NCI-H510A (cell line): ENCODE data around the gene UQCRHL.

Experiments
- DNase-seq: peaks from one replicate; lab custom pipeline; 2025; lab: John Stamatoyannopoulos, UW

Gene UQCRHL

DNA sequence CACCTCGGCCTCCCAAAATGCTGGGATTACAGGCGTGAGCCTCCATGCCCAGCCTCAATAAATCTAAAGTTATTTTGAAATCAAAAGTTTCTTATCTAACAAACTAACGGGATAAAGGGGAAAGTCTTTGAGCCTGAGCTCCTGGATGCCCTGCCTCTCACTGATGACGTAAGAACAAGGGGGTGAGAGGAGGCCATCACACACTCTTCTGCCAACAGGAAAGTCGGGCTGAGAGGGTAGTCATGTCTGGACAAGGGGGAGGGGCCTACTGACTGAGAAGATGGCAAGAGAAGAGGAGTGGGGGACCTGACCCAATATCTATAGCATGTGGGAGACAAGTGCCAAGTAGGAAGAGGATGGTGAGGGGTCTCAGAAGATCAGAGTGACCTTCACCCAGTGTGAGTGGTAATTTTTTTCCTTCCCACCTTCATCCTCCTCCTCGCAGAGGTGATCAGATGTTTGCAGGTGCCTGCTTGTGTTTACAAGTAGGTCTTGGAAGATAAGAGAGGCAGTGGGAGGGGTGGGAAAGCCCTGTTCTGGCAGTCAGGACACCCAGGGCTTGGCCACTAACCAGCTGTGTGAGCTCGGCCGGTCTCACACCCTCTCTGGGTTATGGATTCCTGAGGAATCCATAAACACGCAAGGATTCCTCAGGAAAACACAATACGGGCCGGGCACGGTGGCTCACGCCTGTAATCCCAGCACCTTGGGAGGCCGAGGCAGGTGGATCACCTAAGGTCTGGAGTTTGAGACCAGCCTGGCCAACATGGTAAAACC is 9.6 kb downstream of the UQCRHL start:
- DNase-seq = no peak

DNA sequence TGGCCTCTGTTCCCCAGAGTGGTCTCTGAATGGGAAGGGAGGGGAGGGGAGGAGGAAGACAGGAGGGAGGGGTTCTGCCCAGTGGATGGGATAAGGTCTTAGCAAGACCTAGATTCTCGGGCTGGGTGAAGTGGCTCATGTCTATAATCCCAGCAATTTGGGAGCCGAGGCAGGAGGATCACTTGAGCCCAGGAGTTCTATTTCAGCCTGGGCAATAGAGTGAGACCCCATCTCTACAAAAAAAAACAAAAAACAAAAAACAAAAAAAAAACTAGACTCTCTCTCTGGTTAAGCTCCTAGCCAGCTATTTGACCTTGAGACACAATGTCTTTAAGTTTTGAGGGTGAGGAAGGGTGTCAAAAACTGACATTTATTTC is 11.4 kb downstream of the UQCRHL start:
- DNase-seq = no peak

DNA sequence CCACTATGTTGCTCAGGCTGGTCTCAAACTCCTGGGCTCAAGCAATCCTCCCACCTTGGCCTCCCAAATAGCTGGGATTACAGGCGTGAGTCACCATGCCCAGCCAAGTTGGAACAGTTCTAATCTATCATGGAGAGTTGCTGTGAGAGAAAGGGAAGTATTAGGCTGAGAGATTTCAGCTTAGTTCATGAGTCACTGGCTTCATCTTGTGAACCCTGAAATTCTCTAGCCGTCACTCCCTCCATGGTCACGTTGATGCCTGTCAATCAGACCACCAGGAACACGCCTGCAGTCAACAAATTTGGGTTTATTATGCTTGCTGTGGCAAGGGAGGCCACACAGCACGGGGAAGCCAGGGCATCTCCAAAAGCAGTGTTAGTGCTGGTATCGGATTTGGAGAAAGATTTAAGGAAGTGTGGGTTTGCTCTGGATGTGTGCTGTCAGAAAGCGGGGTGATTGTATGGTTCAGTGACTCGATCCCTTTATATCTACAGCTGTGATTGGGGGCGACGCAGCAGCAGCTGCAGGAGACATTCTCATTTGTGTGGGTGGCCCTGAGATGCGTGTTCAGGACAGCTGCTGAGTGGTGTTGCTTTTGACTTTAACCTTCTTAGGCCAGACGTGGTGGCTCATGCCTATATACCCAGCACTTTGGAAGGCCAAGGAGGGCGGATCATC is 18.7 kb downstream of the UQCRHL start:
- no peak for DNase-seq

DNA sequence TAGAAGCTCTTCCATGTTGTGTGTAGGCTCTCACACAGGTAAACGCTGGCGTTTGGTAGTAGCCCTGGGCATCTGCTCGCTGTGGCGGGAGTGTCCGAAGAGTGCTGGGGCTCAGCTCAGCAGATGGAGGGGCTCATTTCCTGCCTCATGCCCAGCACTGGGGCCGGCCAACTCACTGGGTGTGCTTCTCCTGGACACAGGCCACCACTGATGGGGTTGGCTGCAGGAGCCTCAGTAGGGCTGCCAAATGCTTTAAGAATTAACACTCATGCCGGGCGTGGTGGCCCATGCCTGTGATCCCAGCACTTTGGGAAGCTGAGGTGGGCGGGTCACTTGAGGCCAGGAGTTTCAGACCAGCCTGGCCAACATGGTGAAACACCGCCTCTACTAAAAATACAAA is 20.9 kb downstream of the UQCRHL start:
- DNase-seq = no peak

DNA sequence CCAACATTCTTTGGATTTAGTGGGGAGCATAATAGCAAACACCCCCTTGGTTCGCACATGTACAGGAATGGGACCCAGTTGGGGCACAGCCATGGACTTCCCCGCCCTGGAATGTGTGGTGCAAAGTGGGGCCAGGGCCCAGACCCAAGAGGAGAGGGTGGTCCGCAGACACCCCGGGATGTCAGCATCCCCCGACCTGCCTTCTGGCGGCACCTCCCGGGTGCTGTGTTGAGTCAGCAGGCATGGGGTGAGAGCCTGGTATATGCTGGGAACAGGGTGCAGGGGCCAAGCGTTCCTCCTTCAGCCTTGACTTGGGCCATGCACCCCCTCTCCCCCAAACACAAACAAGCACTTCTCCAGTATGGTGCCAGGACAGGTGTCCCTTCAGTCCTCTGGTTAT is 21.8 kb downstream of the UQCRHL start:
- DNase-seq = no peak

DNA sequence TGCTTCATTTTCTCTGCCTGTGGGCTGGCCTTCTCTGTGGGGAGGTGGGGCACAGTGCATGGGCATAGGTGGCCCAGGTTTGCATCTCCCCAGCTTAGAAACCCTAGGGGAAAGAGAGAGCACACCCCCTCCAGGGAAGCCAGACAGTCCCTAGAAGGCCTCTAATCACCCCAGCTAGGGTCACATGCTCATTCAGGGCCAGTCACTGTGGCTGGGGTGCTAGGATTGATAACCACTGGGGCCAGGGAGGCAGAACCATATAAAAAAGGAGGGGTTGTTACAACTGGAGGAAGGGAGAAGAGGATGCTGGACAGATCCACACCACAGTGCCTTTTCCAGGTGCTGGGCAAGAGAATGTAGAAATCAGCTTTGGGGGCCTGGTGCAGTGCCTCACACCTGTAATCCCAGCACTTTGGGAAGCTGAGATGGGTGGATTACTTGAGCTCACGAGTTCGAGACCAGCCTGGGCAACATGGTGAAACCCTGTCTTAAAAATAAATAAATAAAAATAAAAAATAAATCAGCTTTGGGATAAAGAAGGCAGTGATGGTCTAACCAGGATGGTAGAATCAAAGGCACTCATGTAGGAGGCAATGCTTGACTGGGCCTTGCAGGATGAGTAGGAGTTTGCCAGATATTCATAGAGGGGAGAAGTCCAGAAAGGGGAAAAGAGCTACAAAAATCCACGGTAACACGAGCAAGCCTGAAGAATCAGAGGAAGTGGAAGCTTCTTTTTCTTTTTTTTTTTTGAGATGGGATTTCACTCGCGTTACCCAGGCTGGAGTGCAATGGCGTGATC is 29.3 kb downstream of the UQCRHL start:
- no peak for DNase-seq

DNA sequence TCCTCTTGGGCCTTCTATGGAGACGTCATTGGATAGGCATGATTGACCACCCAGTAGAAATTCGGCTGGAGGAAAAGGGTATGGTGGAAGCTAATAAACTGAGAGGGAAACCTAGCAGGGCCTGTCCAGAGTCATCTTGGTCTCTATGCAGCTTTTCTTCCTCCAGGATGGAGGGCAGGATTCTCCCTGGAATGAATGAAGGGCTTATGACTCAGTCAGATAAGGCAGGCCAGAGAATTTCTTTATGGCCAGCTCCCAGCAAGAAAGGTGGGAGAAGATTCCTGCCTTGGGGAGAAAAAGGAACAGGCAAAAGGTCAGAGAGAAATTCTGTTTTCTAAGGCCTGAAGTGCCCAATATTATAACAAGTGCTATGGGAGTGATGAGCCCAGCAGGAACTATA is 31.7 kb downstream of the UQCRHL start:
- DNase-seq = no peak

DNA sequence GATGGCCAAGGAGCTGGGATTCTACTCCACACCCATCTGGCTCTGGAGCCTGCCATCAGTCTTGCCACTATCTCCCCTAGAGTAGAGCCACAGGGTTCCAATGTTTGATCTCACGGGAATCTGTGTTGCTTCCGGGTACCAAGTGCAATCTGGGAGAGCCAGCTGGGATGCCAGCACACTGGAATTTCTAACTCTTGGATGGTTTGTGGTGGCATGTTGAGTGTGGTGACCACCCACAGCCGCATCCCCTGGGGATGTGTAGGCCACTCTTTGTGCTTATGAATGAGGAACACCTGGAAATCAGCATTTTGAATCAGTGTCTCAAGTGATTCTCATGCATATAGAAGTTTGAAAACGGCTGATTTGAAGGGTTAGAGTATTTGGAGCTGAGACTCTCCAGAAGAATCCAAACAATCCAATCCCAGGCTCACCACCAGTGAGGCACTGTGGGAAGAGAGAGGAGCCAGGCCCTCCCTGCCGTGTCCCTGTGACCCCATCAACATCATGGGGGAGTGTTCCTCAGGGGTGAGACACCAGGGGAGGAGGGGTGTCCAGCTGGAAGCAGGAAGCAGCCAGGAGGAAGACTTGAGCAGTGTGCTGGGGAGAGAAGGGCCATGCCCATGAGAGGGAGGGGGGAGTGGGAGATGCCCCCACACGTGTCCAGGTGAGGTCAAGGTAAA is 35.5 kb downstream of the UQCRHL start:
- DNase-seq = no peak

DNA sequence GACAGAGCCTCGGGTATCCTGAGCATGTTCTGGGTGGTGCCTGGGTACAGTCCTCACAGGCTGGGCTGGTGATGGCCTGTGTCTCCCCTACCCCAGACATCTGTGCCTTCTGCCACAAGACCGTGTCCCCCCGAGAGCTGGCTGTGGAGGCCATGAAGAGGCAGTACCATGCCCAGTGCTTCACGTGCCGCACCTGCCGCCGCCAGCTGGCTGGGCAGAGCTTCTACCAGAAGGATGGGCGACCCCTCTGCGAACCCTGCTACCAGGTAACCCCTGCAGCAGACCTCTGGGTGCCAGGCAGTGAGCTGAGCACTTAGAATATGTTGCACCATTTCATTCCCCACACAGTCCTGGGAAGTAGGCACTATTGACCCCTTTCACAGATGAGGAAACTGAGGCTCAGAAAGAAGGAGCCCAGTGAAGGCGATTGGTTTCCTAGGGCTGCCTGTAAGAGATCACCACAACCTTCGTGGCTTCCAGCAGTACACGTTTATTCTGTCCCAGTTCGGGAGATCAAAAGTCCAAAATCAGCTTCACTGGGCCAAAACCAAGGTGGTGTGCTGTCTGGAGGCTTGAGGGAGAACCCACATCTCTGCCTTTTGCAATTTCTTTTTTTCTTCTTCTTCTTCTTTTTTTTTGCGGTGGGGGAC is 37.0 kb downstream of the UQCRHL start:
- no peak for DNase-seq

DNA sequence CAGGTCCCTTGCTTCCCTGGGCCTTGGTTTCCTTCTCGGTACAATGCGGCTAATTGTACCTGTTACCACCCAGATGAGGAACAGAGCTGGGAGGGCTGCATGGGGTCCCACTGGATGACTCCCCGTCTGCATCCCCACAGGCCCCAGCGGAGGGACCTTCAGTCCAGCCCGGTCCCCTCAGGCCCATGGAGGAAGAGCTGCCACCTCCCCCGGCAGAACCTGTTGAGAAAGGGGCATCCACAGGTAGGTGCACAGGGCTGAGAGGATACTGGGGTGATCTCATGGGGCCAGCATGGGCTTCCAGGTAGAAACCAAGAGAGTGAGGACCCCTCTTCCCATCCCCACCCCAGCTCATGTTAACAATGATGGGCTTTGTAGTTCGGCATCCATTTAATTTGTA is 39.1 kb downstream of the UQCRHL start:
- no peak for DNase-seq

DNA sequence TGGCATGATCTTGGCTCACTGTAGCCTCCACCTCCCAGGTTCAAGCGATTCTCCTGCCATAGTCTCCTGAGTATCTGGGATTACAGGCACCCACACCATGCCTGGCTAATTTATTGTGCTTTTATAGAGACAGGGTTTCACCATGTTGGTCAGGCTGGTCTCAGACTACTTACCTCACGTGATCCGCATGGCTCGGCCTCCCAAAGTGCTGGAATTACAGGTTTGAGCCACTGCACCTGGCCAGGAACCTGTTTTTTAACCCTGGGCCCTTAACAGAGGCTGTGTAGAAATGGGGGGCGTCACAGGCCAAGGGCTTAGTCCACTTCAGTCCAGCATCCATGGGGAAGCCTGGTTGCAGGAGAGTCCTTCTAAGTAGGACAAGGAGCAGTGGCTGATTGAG is 39.5 kb downstream of the UQCRHL start:
- no peak for DNase-seq

DNA sequence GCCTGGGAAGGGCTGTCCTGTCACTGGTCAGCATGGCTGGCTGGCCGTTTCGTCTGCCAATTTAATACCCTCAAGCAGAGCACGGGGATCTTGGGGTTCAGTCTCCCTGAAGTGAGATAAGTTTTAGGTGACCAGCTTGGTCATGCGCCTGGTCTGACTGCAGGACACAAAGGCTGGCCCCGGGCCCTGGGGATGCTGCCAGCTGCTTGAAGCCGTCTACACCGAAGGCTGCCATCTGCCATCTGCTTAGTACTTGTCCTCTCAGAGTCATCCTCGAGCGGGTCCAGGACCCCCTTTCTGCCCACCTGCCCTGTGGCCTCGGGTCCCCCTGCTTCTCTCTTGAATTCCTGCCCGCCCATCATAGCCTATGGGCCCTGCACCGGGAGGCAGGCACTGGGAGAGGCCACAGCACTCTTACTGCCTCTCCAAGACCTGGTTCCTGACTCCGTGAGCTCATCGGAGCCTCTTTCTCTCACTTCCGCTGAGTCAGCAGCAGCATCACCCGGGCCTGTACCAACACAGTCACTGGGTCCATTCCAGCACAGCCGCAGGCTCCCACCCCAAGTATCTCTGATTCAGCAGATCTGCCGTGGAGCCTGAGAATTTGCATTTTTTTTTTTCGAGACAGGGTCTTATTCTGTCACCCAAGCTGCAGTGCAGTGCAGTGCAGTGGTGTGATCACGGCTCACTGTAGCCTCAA is 41.8 kb downstream of the UQCRHL start:
- DNase-seq = no peak

DNA sequence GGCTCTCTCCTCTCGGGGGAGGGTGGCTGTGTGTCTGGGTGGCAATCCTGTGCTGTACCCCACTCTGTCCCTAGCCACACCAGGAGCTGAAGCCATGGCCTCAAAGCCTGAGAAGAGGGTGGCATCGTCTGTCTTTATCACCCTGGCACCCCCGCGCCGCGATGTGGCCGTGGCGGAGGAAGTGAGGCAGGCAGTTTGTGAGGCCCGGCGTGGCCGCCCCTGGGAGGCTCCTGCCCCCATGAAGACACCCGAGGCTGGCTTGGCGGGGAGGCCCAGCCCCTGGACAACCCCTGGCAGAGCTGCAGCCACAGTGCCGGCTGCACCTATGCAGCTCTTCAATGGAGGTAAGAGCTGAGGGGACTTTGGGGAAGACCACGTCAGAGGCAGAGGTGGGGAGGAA is 42.6 kb downstream of the UQCRHL start:
- DNase-seq = no peak

DNA sequence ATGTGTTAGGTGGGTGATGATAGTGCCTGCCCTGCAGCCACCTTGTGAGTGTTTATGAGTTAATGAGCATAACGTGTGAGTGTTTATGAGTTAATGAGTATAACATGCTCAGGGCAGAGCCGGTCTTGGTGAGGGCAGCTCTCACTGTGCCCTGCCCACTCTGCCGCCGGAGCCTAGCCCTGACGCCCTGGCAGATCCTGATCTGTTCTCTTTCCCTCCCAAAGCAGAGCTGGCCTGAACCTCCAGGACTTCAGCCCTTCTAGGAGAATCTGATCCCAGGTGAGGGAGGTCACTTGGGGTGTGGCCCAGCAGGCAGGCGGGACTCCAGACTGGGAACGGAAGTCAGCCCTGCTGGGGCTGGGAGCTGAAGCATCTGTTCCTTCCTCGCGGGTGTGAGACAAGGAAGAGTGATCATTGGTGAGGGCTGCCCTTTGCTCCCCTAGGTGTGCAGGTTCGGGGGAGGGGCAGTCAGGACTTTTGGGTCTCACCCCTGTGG is 43.1 kb downstream of the UQCRHL start:
- peak; percentile 48 for DNase-seq

DNA sequence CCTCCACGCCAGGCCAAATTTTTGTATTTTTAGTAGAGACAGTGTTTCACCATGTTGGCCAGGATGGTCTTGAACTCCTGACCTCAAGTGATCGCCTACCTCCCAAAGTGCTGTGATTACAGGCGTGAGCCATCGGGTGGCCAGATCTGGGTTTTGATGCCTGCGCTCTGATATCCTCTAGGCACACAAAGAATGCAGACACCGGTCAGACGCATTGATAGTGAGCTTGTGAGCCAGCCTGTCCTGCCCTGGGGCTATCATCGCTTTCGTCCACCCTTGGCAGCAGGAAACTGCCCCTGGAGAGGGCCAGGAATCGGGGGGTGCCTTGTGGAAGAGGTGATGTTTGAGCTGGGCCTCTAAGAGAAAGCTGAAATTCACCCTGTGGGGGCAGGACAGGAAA is 44.9 kb downstream of the UQCRHL start:
- DNase-seq = no peak

DNA sequence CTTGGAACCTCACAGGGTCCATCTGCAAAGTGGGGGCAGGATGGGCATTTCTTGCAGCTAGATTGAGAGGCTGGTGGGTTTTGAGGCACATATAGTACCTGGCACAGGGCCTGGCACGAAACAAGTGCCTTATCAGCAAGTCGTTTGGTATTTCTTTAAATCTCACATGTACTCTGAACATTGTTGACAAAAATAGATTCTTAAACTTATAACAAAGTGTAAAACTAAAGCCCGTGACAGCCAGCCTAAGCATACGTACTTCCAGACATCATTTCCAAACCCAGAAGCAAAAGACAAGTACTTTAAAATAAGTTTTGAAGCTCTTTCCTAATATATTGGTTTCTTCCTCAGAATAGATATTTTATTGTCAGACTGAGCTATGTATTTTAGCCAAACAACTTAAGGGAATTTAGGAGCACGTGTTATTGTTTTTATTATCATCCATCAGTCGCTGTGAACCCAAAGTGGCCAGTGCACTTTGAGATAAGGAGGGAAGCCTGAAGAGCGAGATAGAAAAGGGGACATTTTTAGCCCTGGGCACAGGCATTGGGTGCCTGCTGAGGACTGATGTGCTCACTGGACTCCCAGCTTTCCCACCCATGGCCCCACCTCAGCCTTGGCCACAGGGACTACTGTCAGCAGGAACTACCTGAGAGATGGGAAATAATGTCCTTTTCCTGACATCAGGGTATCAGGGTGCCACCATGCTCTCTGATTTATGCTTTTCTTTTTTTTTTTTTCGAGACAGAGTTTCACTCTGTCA is 45.9 kb downstream of the UQCRHL start:
- no peak for DNase-seq

DNA sequence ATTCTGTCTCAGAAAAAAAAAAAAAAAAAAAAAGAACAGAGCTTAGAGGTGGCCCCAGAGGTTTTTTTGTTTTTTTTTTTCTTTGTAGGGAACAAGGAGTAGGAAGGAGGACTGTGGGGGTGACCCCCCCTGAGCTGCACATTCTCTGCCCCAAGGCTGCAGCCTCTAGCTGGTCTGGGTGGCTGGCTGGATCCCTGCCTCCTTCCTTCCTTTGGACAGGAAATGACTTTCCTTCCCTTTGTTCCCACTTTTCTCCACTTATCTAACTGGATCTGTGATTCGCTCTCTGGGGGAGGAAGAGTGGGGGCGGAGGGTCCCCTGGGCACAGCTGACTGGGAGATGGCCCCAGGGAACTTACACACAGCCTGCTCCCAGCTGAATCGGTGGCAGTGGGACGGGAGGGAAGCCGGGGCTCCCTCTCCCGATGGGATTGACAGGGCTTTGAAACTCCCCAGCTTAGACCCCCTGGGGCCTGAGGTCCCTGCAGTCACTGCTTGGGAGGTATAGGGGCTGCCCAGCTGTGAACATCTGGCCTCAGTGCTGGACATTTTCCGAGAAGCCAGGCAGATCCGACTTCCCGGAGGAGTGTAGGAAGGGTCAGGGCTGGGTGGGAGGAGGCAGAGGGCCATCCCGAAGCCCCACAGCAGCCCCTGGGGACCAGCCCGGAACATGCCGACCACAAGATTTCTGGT is 46.8 kb downstream of the UQCRHL start:
- DNase-seq = no peak

DNA sequence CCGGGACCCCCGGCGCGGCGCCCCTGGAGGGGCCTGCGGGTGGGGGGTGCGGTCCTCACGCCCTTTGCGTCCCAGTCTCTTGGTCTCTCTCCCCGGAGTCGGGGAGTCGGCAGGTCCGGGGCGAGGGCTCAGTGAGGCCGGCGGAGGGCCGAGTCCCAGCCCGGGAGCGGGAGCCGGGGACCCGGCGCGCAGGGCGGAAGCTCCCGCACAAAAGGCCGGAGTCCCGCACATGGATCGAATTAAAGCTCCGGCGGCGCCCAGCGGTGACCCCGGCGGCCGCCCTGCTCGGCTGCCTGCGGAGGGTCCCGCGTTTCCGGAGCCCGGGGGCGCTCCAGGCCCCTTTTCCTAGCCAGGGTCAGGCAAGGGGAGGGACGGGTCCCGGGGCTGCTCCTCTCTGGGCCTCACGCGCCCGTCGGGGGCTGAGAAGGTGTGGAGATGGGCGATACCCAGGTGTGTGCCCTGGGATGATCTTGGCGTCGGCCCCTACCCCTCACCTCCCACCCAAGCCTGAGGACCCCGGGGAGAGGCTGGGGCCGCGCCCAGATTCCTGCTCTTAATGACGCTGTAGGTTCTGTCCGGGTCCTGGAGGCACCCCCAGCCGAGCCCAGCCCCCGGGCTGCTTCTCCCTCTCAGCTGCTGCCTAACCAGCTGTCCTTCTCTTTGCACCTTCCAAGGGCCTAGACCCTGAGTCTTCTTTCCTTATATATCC is 48.3 kb downstream of the UQCRHL start:
- DNase-seq = no peak

DNA sequence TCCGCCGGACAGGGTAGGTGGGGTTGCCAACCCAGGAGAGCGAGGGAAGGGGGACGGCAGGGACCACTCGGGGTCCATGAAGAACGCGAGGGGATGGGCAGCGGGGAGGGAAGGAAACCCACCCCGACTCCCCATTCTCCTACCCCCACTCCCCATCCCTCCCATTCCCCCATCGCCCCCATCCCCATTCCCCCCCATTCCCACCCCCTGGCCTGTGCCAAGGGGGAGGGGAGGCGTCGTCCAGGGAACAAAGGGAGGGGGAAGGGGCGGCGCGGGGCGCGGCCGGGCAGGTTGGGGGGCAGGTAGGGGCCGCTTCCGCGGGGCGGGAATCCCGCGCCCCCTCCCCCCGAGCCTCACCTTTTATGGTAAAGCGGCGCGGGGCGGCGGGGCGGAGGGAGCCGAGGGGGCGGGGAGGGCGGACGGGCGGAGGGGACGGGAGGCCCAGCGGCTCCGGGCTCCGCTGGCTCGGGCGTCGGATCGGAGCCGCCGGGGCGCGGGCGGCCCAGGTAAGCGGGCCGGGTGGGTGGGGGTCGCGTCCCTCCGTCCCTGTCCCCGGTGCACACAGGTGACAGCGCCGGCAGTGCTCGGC is 49.0 kb downstream of the UQCRHL start, which contains the start of gene FBLIM1:
FBLIM1 (plus strand) TSS at position 453 of the 589 bp plus-strand sequence. CDS start 6,189 bp downstream, outside the sequence.
- DNase-seq = peak; percentile 67
